ENCODE data around the gene ARHGEF3.
A peak's percentile ranks its signal among the peaks of the same experiment; 100 is the strongest.

ARHGEF3 gene

GRCh38 chr3:56801662-56802377 is at the start of gene ARHGEF3:
Gene ARHGEF3 (minus strand): TSS chr3:56801949. CDS start chr3:56801798, 151 bp downstream.
- peak; percentile 72 for DNase-seq

- no peak for DNase-seq
Observed at GRCh38 chr3:56849698-56850097, 47.9 kb upstream of the ARHGEF3 start.

- DNase-seq, result no peak
Observed at GRCh38 chr3:56845505-56845904, 43.8 kb upstream of the ARHGEF3 start.

GRCh38 chr3:56844536-56844935 is 42.8 kb upstream of the ARHGEF3 start:
- no peak for DNase-seq

GRCh38 chr3:56839784-56840715 is 38.3 kb upstream of the ARHGEF3 start:
- DNase-seq, result no peak

GRCh38 chr3:56838448-56838847 is 36.7 kb upstream of the ARHGEF3 start:
- no peak for DNase-seq

- peak; percentile 29 for DNase-seq
Observed at GRCh38 chr3:56837196-56837955, 35.6 kb upstream of the ARHGEF3 start.

- peak; percentile 8 for DNase-seq
Observed at GRCh38 chr3:56836276-56837163, 34.8 kb upstream of the ARHGEF3 start.

- DNase-seq, result no peak
Observed at GRCh38 chr3:56835650-56836227, 34.0 kb upstream of the ARHGEF3 start.

GRCh38 chr3:56833536-56833935 is 31.8 kb upstream of the ARHGEF3 start:
- no peak for DNase-seq

- peak; percentile 88 for DNase-seq
Observed at GRCh38 chr3:56833022-56833421, 31.3 kb upstream of the ARHGEF3 start.

GRCh38 chr3:56831572-56831971 is 29.8 kb upstream of the ARHGEF3 start:
- no peak for DNase-seq

- no peak for DNase-seq
Observed at GRCh38 chr3:56830884-56831283, 29.1 kb upstream of the ARHGEF3 start.

- no peak for DNase-seq
Observed at GRCh38 chr3:56829533-56829932, 27.8 kb upstream of the ARHGEF3 start.

GRCh38 chr3:56826831-56827722 is 25.3 kb upstream of the ARHGEF3 start:
- DNase-seq, result peak; percentile 84

GRCh38 chr3:56825567-56826438 is 24.1 kb upstream of the ARHGEF3 start:
- peak; percentile 71 for DNase-seq

- no peak for DNase-seq
Observed at GRCh38 chr3:56823984-56824703, 22.4 kb upstream of the ARHGEF3 start.

GRCh38 chr3:56823421-56823926 is 21.7 kb upstream of the ARHGEF3 start:
- no peak for DNase-seq

- DNase-seq, result no peak
Observed at GRCh38 chr3:56822501-56822900, 20.8 kb upstream of the ARHGEF3 start.

All from MV-4-11 (cell line).